Gastrocnemius medialis (tissue), 4 donors: ENCODE data around the gene C10orf120. TPM values are rescaled to one million over a fixed set of nuclear protein-coding genes. Genes with fewer than 3 reads are reported as not detected.

Experiments
- ATAC-seq, 2 donors: fragments of 150-250 bp; one replicate each; pipeline ENCODE4 v1.9.1; 2016
- DNase-seq, 2 donors: peaks; one replicate each; pipeline ENCODE4 v3.0.0-alpha.2; 2019
- H3K27ac ChIP-seq, 4 donors: fragments of 200-600 bp; sonication (generic); 1 replicate in 1 of 4; 2 replicates in 3 of 4; pipeline ENCODE4 v1.5.1; 2016 to 2018; ENCODE audit warnings: mild to moderate bottlenecking in 2 of 4, moderate library complexity in 1 of 4
- H3K27me3 ChIP-seq, 3 donors: fragments of 200-600 bp; sonication (generic) in 2 of 3; 1 replicate in 1 of 3; 2 replicates in 2 of 3; pipeline versions ENCODE4 v1.5.1 to v1.6.0; 2016 to 2019; ENCODE audit warnings: mild to moderate bottlenecking in 1 of 3, moderate library complexity in 1 of 3
- H3K36me3 ChIP-seq, 2 donors: fragments of 200-600 bp; sonication (generic) in 1 of 2; one replicate each; pipeline ENCODE4 v1.5.1; 2017 to 2018
- H3K4me1 ChIP-seq, 2 donors: fragments of 200-600 bp; sonication (generic) in 1 of 2; one replicate each; pipeline ENCODE4 v1.5.1; 2016 to 2017; ENCODE audit warnings: mild to moderate bottlenecking in 2 of 2
- H3K4me3 ChIP-seq, 4 donors: fragments of 200-600 bp; sonication (generic) in 3 of 4; 1 replicate in 1 of 4; 2 replicates in 3 of 4; pipeline ENCODE4 v1.5.1; 2016 to 2019; ENCODE audit warnings: mild to moderate bottlenecking in 2 of 4
- H3K9me3 ChIP-seq, 3 donors: fragments of 200-600 bp; sonication (generic) in 2 of 3; 1 replicate in 1 of 3; 2 replicates in 2 of 3; pipeline ENCODE4 v1.5.1; 2016 to 2019
- POLR2A ChIP-seq, 2 donors: fragments of 450-650 bp; IDR thresholded peaks; one replicate each; pipeline ENCODE4 v1.6.1; 2017; ENCODE audit warnings: antibody characterized with exemption in 2 of 2, mild to moderate bottlenecking in 2 of 2, moderate library complexity in 2 of 2
- in situ Hi-C, 4 donors: fragments of 200-750 bp; cut with MboI; loops; one replicate each; pipeline versions ENCODE4 v1.15.0 to v1.8.0; 2017; ENCODE audit warnings: low sequenced_read_pairs in 4 of 4
- intact Hi-C: fragments of 100-400 bp; cut with DNase I; formaldehyde crosslinking; loops from one replicate; pipeline ENCODE4 v1.15.1; 2023; ENCODE audit warnings: low total_unique reads
- total RNA-seq, 4 donors: library from RNA; depleted of rRNA; stranded (reverse); fragments of >200 nt; gene quantifications; one replicate each; pipeline versions ENCODE4 v1.1.0 to v1.2.3, GENCODE V29; 2016
- TF ChIP-seq, protein P1 (sequence below), 5 experiments: fragments of 450-650 bp in 3 of 5; fragments of 200-600 bp in 2 of 5; sonication (generic) in 2 of 5; IDR thresholded peaks in 4 of 5; conservative IDR thresholded peaks in 1 of 5; 1 replicate in 4 of 5; 2 replicates in 1 of 5; pipeline ENCODE4 v1.5.1; 2016 to 2019; ENCODE audit warnings: antibody characterized with exemption in 5 of 5, mild to moderate bottlenecking in 3 of 5, moderate library complexity in 3 of 5

The C10orf120 gene
- total RNA-seq, 4 donors from 2014 or later, result not detected

DNA sequence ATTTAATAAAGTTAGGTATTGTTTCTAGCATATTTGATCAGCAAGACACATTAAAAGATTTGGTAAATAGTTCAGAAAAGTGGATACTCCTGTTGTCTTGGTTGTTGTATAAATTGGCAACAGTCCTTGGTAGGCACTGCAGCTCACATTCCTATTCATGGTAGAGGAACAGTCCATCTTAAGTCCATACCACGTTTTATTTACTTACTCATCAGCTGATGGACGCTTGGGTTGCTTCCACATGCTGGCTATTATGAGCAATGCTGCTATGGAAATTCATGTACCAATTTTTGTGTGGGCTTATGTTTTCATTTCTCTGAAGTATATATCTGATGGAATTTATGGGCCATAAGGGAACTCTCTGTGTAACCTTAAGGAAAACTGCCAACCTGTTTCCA lies 43.3 kb downstream of the C10orf120 start:
- intact Hi-C loops (no loop called here), in situ Hi-C loops (no loop called here)
- TF ChIP-seq, protein P1, sequence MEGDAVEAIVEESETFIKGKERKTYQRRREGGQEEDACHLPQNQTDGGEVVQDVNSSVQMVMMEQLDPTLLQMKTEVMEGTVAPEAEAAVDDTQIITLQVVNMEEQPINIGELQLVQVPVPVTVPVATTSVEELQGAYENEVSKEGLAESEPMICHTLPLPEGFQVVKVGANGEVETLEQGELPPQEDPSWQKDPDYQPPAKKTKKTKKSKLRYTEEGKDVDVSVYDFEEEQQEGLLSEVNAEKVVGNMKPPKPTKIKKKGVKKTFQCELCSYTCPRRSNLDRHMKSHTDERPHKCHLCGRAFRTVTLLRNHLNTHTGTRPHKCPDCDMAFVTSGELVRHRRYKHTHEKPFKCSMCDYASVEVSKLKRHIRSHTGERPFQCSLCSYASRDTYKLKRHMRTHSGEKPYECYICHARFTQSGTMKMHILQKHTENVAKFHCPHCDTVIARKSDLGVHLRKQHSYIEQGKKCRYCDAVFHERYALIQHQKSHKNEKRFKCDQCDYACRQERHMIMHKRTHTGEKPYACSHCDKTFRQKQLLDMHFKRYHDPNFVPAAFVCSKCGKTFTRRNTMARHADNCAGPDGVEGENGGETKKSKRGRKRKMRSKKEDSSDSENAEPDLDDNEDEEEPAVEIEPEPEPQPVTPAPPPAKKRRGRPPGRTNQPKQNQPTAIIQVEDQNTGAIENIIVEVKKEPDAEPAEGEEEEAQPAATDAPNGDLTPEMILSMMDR (IDR thresholded peaks at IDR 0.05 in 4 of 5, conservative IDR thresholded peaks at IDR 0.05 in 1 of 5), result no peak
- TF ChIP-seq POLR2A (IDR thresholded peaks at IDR 0.05), result no peak
- no peak overlapping the region for H3K4me3 ChIP-seq
- H3K27me3 ChIP-seq, result peaks cover 0 to 7% (median 0%) of the 10 kb centered on the region in 3 donors
- no peak for ATAC-seq
- no peak overlapping the region for H3K27ac ChIP-seq
- H3K4me1 ChIP-seq, result no peaks in the 10 kb centered on the region
- H3K9me3 ChIP-seq, result no peaks in the 10 kb centered on the region
- H3K36me3 ChIP-seq, result no peaks in the 10 kb centered on the region
- no peak for DNase-seq

DNA sequence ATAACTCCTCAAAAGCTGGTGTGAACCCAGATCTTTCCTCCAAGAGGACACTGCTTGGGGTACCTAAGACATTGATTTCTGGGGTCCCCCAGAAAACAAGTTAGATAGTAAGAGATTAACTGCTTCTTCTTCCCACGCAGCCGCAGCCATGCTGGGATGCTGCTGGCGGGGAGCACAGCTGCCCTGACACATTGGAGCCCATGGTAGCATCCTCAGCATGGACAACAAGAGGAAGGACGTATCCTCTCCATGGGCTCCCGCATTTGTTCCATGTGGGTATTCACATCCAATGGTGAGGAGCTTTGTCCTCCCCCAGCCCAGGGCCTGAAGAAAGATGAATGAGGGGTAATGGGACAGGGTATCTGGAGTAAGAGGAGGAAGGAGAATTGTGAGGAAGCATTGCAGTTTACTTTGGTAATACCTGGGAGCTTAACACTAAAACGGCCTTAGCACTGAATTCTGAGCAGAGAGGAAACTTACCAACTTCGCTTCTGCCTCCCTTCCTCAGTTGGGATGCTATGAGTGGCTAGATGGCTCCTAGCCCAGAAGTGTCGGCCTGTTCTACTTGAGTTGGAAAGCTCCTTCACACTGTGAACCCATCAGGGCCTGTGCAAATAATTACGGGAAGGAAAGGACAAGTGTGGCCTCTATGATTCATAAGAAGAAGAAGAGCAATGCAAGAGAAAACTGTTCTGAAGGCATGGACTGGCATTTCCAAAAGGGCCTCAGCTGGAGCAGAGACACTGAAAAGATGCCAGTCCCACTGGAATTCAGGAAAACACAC lies 43.9 kb downstream of the C10orf120 start:
- in situ Hi-C loops, result no loop called here
- intact Hi-C loops, result no loop called here
- Histone ChIP-seq H3K9me3 (no peaks in the 10 kb centered on the region), H3K36me3 (no peaks in the 10 kb centered on the region), H3K4me3 (no peak overlapping the region), H3K27me3 (peaks cover 0 to 8% (median 0%) of the 10 kb centered on the region in 3 donors), H3K4me1 (no peaks in the 10 kb centered on the region), H3K27ac (no peak overlapping the region)
- TF ChIP-seq POLR2A (IDR thresholded peaks at IDR 0.05), result no peak
- TF ChIP-seq, protein P1 (IDR thresholded peaks at IDR 0.05 in 4 of 5, conservative IDR thresholded peaks at IDR 0.05 in 1 of 5), result no peak
- ATAC-seq (no peak), DNase-seq (no peak)

DNA sequence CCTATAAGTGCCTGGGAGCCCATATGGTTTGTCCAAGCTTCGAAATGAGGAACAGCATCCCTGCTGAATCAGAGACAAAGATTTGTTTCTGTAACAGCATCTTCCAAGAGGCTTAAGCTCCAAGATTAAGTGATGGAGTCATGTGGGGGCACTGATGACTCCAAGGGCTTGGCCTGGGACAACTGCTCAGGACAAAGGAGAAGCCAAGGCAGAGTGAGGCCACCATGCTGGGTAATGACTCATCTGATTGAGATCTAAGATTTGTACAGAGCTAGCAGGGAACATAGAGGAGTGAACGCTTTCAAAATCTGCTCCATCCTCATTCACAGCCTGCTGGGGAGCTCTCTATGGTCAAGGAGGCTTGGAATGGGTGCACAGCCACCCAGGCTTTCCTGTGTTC lies 49.3 kb downstream of the C10orf120 start:
- no peak overlapping the region for H3K27ac ChIP-seq
- H3K9me3 ChIP-seq, result no peaks in the 10 kb centered on the region
- in situ Hi-C loops (no loop called here), intact Hi-C loops (no loop called here)
- no peaks in the 10 kb centered on the region for H3K36me3 ChIP-seq
- peaks cover 0 to 9% (median 0%) of the 10 kb centered on the region in 3 donors for H3K27me3 ChIP-seq
- DNase-seq (no peak), ATAC-seq (no peak)
- H3K4me3 ChIP-seq, result no peak overlapping the region
- no peaks in the 10 kb centered on the region for H3K4me1 ChIP-seq
- TF ChIP-seq POLR2A (IDR thresholded peaks at IDR 0.05), result no peak
- TF ChIP-seq, protein P1 (IDR thresholded peaks at IDR 0.05 in 4 of 5, conservative IDR thresholded peaks at IDR 0.05 in 1 of 5), result no peak

DNA sequence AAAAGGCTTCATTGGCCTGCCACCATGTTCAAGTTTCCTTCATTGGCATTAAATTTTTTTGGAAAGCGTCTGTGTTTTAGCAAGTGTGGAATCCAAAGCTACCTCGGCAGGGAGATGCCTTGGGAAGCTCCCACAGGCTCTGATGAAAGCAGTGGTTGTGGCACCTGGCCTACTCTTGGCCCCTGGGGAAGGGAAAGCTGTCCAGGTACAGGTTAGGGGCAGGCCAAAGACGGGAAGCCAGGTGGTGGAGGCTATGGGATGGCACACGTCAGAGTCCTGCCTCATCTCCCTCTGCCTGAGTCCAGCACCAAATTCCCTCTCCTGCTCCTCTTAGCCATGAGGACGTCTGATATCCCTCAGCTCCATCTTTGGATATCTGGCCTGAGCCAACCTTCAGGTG lies 49.7 kb downstream of the C10orf120 start:
- ATAC-seq (no peak), DNase-seq (no peak)
- H3K4me3 ChIP-seq, result no peak overlapping the region
- H3K36me3 ChIP-seq, result no peaks in the 10 kb centered on the region
- TF ChIP-seq, protein P1 (IDR thresholded peaks at IDR 0.05 in 4 of 5, conservative IDR thresholded peaks at IDR 0.05 in 1 of 5), result no peak
- TF ChIP-seq POLR2A (IDR thresholded peaks at IDR 0.05), result no peak
- H3K4me1 ChIP-seq, result no peaks in the 10 kb centered on the region
- H3K27ac ChIP-seq, result no peak overlapping the region
- in situ Hi-C loops (no loop called here), intact Hi-C loops (no loop called here)
- H3K9me3 ChIP-seq, result no peaks in the 10 kb centered on the region
- H3K27me3 ChIP-seq, result peaks cover 0 to 9% (median 0%) of the 10 kb centered on the region in 3 donors
